Endothelial cell of umbilical vein (primary cell): Measurements from ENCODE around the gene IL25.

Experiments used
- EZH2 ChIP-seq: IDR thresholded peaks from 2 replicates; pipeline ENCODE4 v1.6.1; 2012; ENCODE audit warnings: borderline replicate concordance, low read depth, mild to moderate bottlenecking, moderate library complexity, low read length, inconsistent platforms; ENCODE audit not compliant: severe bottlenecking
- MYC ChIP-seq: IDR thresholded peaks from one replicate; pipeline ENCODE4 v1.6.1; 2011; ENCODE audit warnings: mild to moderate bottlenecking, low read depth, low read length
- POLR2A ChIP-seq: IDR thresholded peaks from 2 replicates; pipeline ENCODE4 v1.6.1; 2012; ENCODE audit warnings: low read depth, mild to moderate bottlenecking, control low read depth, low read length
- POLR2AphosphoS5 ChIP-seq: IDR thresholded peaks from 2 replicates; pipeline ENCODE4 v1.6.1; 2012; ENCODE audit warnings: low read depth, mild to moderate bottlenecking, control low read depth, low read length, moderate library complexity; ENCODE audit not compliant: insufficient read depth
- TF ChIP-seq, protein P1 (sequence below), 2 donors: IDR thresholded peaks; 1 replicate in 1 of 2; 2 replicates in 1 of 2; pipeline ENCODE4 v1.5.1; 2011; ENCODE audit warnings: low read length in 2 of 2, mild to moderate bottlenecking in 2 of 2, moderate library complexity in 2 of 2, control low read depth in 1 of 2, inconsistent platforms in 1 of 2, low read depth in 1 of 2; ENCODE audit not compliant: insufficient read depth in 1 of 2; ENCODE audit errors: extremely low read depth in 1 of 2
- TF ChIP-seq, protein P2 (sequence below): IDR thresholded peaks from 2 replicates; pipeline ENCODE4 v1.6.1; 2011; ENCODE audit not compliant: insufficient read depth, insufficient read length

DNA sequence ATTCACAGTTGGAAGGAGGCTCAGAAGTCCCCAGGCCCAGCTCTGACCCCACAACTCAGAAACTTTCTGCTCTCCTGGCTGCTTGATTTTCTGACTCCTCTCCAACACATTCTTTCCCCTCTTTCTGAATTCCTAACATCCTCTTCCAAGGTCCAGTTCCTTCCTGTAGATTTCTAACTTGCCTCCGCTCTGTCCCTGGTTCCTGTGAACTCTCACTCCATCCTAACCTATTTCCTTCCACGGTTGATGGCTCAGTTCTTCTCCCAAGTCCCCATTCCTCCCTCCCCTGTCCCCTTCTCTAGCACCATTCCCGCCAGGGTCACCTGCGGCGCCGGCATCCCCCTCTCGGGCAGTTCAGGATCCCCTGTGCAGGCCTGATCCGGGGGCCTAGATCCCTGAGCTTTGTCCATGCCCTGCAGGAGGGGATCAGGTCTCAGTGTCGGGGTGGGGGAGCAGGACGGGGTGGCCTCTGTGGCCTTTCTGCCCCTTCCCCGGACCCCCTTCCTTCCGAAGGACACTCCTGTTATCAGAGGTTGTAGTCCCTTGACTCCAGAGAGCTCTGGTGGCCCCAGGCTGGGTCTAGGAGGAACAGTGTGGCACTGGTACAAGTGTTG, 13.9 kb upstream of the IL25 start:
- TF ChIP-seq, protein P1, sequence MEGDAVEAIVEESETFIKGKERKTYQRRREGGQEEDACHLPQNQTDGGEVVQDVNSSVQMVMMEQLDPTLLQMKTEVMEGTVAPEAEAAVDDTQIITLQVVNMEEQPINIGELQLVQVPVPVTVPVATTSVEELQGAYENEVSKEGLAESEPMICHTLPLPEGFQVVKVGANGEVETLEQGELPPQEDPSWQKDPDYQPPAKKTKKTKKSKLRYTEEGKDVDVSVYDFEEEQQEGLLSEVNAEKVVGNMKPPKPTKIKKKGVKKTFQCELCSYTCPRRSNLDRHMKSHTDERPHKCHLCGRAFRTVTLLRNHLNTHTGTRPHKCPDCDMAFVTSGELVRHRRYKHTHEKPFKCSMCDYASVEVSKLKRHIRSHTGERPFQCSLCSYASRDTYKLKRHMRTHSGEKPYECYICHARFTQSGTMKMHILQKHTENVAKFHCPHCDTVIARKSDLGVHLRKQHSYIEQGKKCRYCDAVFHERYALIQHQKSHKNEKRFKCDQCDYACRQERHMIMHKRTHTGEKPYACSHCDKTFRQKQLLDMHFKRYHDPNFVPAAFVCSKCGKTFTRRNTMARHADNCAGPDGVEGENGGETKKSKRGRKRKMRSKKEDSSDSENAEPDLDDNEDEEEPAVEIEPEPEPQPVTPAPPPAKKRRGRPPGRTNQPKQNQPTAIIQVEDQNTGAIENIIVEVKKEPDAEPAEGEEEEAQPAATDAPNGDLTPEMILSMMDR (IDR thresholded peaks at IDR 0.05; ENCODE audit: extremely low read depth in 1 of 2, insufficient read depth in 1 of 2, low read depth in 1 of 2, low read length in 2 of 2): no peak
- TF ChIP-seq POLR2A: no peak
- TF ChIP-seq EZH2: no peak
- TF ChIP-seq, protein P2, sequence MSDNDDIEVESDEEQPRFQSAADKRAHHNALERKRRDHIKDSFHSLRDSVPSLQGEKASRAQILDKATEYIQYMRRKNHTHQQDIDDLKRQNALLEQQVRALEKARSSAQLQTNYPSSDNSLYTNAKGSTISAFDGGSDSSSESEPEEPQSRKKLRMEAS: no peak
- TF ChIP-seq POLR2AphosphoS5: no peak
- TF ChIP-seq MYC: no peak
